GM21515 (cell line): Measurements from ENCODE around the gene AKR1E2.
"Not testable (repeated sequence)": the region's sequence is repeated elsewhere in the genome, so short reads cannot be mapped to it uniquely, and the experiment has no call there.

ENCODE experiments used
- ATAC-seq: cut with Tn5 transposase; IDR thresholded peaks from one replicate; pipeline ENCODE4 v1.9.1; 2021; ENCODE audit not compliant: unreplicated experiment

AKR1E2 gene

GRCh38 chr10:4813023-4813422 is 13.0 kb upstream of the AKR1E2 start:
- no peak for ATAC-seq

GRCh38 chr10:4813496-4813895 is 12.5 kb upstream of the AKR1E2 start:
- no peak for ATAC-seq

DNA sequence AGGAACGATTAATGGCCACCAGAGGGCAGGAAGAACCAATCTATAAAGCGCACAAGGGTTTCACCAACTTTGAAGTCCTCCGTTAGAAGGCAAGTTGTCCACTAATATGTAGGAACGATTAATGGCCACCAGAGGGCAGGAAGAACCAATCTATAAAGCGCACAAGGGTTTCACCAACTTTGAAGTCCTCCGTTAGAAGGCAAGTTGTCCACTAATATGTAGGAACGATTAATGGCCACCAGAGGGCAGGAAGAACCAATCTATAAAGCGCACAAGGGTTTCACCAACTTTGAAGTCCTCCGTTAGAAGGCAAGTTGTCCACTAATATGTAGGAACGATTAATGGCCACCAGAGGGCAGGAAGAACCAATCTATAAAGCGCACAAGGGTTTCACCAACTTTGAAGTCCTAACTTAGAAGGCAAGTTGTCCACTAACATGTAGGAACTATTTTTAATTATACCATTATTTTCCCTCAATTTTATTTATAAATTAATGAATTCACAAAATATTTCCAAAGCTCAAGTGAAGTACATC is 10.3 kb upstream of the AKR1E2 start:
- ATAC-seq, result not testable (repeated sequence)

DNA sequence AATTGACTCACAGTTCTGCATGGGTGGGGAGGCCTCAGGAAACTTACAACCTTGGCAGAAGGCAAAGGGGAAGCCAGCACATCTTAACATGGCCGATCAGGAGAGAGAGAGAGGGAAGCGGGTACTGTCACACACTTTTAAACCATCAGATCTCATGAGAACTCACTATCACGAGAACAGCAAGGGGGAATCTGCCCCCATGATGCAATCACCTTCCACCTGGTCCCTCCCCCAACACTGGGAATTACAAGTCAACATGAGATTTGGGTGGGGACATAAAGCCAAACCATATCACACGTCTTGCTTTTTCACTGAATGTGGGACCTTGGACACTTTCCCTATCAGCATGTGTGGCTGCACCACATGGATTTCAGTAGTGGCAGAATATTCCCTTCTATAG is 9.0 kb upstream of the AKR1E2 start:
- no peak for ATAC-seq

- no peak for ATAC-seq
These were observed 6.9 kb upstream of the AKR1E2 start for GRCh38 chr10:4819067-4819466.

- no peak for ATAC-seq
These were observed 6.3 kb upstream of the AKR1E2 start for GRCh38 chr10:4819707-4820106.

- no peak for ATAC-seq
These were observed 5.1 kb upstream of the AKR1E2 start for GRCh38 chr10:4820804-4821401.

- no peak for ATAC-seq
These were observed 3.8 kb upstream of the AKR1E2 start for GRCh38 chr10:4822208-4822607.

- no peak for ATAC-seq
These were observed 1.2 kb upstream of the AKR1E2 start for GRCh38 chr10:4824791-4825310.

DNA sequence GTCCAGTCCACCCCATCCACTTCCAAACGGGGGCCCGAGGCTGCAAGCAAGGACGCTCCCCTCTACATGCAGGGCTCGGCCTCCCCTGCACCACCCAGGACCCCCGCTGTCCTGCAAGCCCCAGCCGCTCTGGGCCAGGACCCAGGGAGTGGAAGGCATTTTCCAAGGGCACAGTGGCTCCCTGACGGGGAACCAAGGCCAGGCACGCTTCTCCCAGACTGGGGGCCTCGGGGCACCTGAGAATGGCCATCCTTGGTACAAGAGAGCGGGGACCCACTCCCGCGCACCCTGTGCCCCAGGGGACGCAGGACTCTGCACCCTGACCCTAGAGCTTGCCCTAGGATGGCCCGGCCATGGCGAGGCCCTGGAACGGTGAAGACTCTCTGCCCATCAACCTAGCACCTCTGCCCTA is 545 bp upstream of the AKR1E2 start:
- no peak for ATAC-seq

DNA sequence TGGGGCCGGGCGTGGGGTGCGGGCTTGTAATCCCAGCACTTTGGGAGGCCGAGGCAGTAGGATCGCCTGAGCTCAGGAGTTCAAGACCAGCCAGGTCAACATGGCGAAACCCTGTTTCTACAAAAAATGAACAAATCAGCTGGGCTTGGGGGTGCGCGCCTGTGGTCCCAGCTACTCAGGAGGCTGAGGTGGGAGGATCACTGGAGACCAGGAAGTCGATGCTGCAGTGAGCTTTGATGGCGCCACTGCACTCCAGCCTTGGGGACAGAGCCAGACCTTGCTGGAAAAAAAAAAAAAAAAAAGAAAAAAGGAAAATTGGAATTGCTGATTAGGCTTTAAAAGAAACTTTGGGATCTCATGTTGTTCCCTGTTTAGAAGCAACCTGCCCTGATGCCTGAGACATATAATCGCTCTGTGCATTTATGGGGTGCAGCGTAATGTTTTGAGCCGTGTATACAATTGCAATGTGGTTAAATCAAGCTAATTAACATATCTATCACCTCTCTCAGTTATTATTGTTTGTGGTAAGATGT is 851 bp downstream of the AKR1E2 start:
- no peak for ATAC-seq

GRCh38 chr10:4828005-4828404 is 2.0 kb downstream of the AKR1E2 start:
- ATAC-seq, result no peak

DNA sequence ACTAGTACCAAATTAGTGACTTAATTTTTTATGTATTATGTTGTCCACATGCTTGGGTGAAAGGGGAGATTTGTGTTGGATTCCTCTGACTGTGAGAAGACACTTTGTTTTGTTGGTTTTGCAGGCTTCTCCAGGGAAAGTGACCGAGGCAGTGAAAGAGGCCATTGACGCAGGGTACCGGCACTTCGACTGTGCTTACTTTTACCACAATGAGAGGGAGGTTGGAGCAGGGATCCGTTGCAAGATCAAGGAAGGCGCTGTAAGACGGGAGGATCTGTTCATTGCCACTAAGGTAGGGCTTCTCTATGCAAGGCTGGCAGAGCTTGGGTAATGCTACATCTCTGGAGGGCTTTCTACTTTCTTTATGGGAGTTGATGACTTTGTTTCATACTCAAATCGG is 4.5 kb downstream of the AKR1E2 start:
- ATAC-seq, result no peak

- ATAC-seq, result no peak
These were observed 5.1 kb downstream of the AKR1E2 start for GRCh38 chr10:4831091-4831490.

DNA sequence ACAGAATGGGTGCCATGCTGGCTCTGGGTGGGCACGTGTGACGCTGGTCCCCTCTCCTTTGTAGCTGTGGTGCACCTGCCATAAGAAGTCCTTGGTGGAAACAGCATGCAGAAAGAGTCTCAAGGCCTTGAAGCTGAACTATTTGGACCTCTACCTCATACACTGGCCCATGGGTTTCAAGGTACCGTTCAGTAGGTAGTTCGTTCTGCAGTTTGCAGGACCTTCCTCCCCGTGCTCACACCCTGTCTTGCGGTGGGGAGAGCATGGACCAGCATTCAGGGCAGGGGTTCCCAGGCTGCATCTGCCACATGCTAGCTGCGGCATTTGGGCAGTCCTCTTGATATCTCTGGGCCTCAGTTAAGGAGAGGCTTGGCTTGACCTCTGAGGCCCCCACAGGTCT is 7.3 kb downstream of the AKR1E2 start:
- ATAC-seq, result no peak

- ATAC-seq, result no peak
These were observed 8.9 kb downstream of the AKR1E2 start for GRCh38 chr10:4834898-4835405.

GRCh38 chr10:4835494-4835918 is 9.5 kb downstream of the AKR1E2 start:
- no peak for ATAC-seq

GRCh38 chr10:4836416-4836969 is 10.5 kb downstream of the AKR1E2 start:
- no peak for ATAC-seq

DNA sequence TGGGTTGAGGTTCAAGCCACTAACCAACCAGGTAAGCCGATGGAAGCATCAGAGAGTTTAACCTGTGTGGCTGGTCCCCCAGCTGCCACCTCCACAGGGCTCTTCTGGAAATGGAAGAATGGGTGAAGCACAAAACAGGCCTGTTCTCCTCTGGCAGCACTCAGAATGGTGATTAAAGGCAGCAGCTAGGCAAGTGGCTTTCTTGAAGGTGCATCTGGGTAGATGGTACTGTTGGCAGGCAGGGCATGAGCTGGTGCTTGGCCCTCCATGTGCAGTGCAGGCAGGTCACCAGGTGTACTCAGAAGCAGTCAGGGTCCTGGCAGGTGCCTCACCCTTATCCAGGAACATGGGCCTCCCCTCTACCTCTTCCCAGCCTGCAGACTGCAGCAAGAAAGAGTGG is 11.5 kb downstream of the AKR1E2 start:
- ATAC-seq, result no peak

- ATAC-seq, result no peak
These were observed 12.7 kb downstream of the AKR1E2 start for GRCh38 chr10:4838743-4839142.

- no peak for ATAC-seq
These were observed 13.3 kb downstream of the AKR1E2 start for GRCh38 chr10:4839353-4839752.

GRCh38 chr10:4840151-4840550 is 14.1 kb downstream of the AKR1E2 start:
- no peak for ATAC-seq
